HepG2 (cell line): ENCODE results near the gene LCAT. TPM values are rescaled to one million over a fixed set of nuclear protein-coding genes. Genes with fewer than 3 reads are reported as not detected.
A peak's percentile ranks its signal among the peaks of the same experiment; 100 is the strongest.

ENCODE experiments used
- ATAC-seq: fragments of 200-7000 bp; cut with Tn5 transposase; 3 replicates; pipeline ENCODE4 v1.9.1; 2020; ENCODE audit warnings: mild to moderate bottlenecking, moderate library complexity
- BruUV-seq: library from RNA; stranded (reverse); fragments of 400-500 nt; replicated peaks from 2 replicates; lab custom pipeline; 2021; lab: Mats Ljungman, UMichigan
- CTCF ChIA-PET: fragments of 300-600 bp; formaldehyde crosslinking; extraction: SDS; loops from one replicate; lab custom pipeline; 2021; ENCODE audit warnings: low total read pairs, inconsistent platforms, low intra/inter-chr PET ratio; lab: Yijun Ruan, JAX
- POLR2A ChIA-PET: fragments of 350-600 bp; sonication (Branson Sonifier 250); formaldehyde crosslinking; loops from one replicate; lab custom pipeline; 2020; ENCODE audit warnings: antibody characterized with exemption, inconsistent platforms; lab: Yijun Ruan, JAX
- DNase-seq: peaks from one replicate; pipeline ENCODE4 v3.0.0-alpha.2; 2015; ENCODE audit warnings: low spot score
- FAIRE-seq: peaks from 3 replicates; lab custom pipeline; 2011; peaks lifted over from hg19 to GRCh38; lab: Jason Lieb, UNC
- H2AFZ ChIP-seq: one replicate; pipeline ENCODE4 v1.6.1; 2011; ENCODE audit warnings: low read length, inconsistent platforms
- H3K27ac ChIP-seq: fragments of 300-600 bp; 3 replicates; pipeline ENCODE4 v1.8.0; 2011; ENCODE audit warnings: mixed run types, mild to moderate bottlenecking, mixed read lengths, low read length, inconsistent platforms; ENCODE audit not compliant: insufficient read depth; ENCODE audit errors: extremely low read length
- H3K27me3 ChIP-seq, 2 experiments: fragments of 200-600 bp in 1 of 2; 2 replicates in 1 of 2; 3 replicates in 1 of 2; pipeline versions ENCODE4 v1.6.0 to v1.8.0; 2011; ENCODE audit warnings: low read length in 2 of 2, mild to moderate bottlenecking in 2 of 2, moderate library complexity in 2 of 2, inconsistent platforms in 1 of 2; ENCODE audit not compliant: insufficient read depth in 2 of 2, control insufficient read depth in 1 of 2
- H3K36me3 ChIP-seq, 2 experiments: fragments of 200-600 bp in 1 of 2; replicated peaks in 1 of 2; 2 replicates in 1 of 2; 3 replicates in 1 of 2; pipeline versions ENCODE4 v1.5.1 to v1.8.0; 2011; ENCODE audit warnings: low read length in 2 of 2, inconsistent platforms in 1 of 2; ENCODE audit not compliant: insufficient read depth in 2 of 2, control insufficient read depth in 1 of 2
- H3K4me1 ChIP-seq: 2 replicates; pipeline ENCODE4 v1.5.1; 2012; ENCODE audit warnings: low read length, inconsistent platforms; ENCODE audit not compliant: insufficient read depth
- H3K4me2 ChIP-seq: 2 replicates; pipeline ENCODE4 v1.6.0; 2011; ENCODE audit warnings: low read depth, low read length, inconsistent platforms
- H3K4me3 ChIP-seq, 3 experiments: fragments of 200-600 bp in 1 of 3; sonication (generic), shearing (Covaris generic) in 1 of 3; replicated peaks in 1 of 3; 2 replicates each; pipeline ENCODE4 v1.5.1; 2011 to 2016; ENCODE audit warnings: low read length in 3 of 3, inconsistent platforms in 2 of 3, low read depth in 2 of 3, mild to moderate bottlenecking in 2 of 3, control low read depth in 1 of 3, mixed read lengths in 1 of 3; ENCODE audit not compliant: insufficient read depth in 1 of 3
- H3K79me2 ChIP-seq: one replicate; pipeline ENCODE4 v1.6.1; 2011; ENCODE audit warnings: low read length, inconsistent platforms; ENCODE audit not compliant: insufficient read depth
- H3K9ac ChIP-seq: 2 replicates; pipeline ENCODE4 v1.6.0; 2011; ENCODE audit warnings: mild to moderate bottlenecking, low read depth, low read length, inconsistent platforms; ENCODE audit not compliant: insufficient read depth
- H3K9me3 ChIP-seq: 2 replicates; pipeline ENCODE4 v1.5.1; 2012; ENCODE audit warnings: mild to moderate bottlenecking, low read length
- H4K20me1 ChIP-seq: 2 replicates; pipeline ENCODE4 v1.6.0; 2011; ENCODE audit warnings: inconsistent platforms, mild to moderate bottlenecking, low read length, moderate library complexity; ENCODE audit not compliant: insufficient read depth
- ARID3A ChIP-seq: IDR thresholded peaks from 2 replicates; pipeline ENCODE4 v1.6.1; 2012; ENCODE audit warnings: low read depth, low read length, improper control_type of control experiment
- CEBPB ChIP-seq: IDR thresholded peaks from 2 replicates; pipeline ENCODE4 v1.6.1; 2011; ENCODE audit warnings: low read depth, low read length, improper control_type of control experiment, borderline replicate concordance
- CEBPG ChIP-seq: IDR thresholded peaks from 2 replicates; pipeline ENCODE4 v1.6.1; 2016
- FOXP1 ChIP-seq, 2 experiments: fragments of 450-650 bp in 1 of 2; IDR thresholded peaks; 2 replicates each; pipeline ENCODE4 v1.6.1; 2017 to 2018; ENCODE audit warnings: antibody characterized with exemption in 1 of 2
- HNF4A ChIP-seq: sonication (generic); formaldehyde crosslinking; IDR thresholded peaks from 2 replicates; pipeline ENCODE4 v1.4.0; 2020; ENCODE audit warnings: missing genetic modification reagents
- LBX2 ChIP-seq: sonication (generic); formaldehyde crosslinking; IDR thresholded peaks from 2 replicates; pipeline ENCODE4 v1.5.0; 2020; ENCODE audit warnings: missing genetic modification reagents, mild to moderate bottlenecking, borderline replicate concordance
- SP5 ChIP-seq: IDR thresholded peaks from 2 replicates; pipeline ENCODE4 v1.6.1; 2016; ENCODE audit warnings: low read depth, borderline replicate concordance
- ZFP90 ChIP-seq: sonication (generic); formaldehyde crosslinking; IDR thresholded peaks from 2 replicates; pipeline ENCODE4 v1.8.0; 2022; ENCODE audit warnings: missing genetic modification reagents, mild to moderate bottlenecking, inconsistent platforms, borderline replicate concordance
- ZMYM3 ChIP-seq: sonication (generic); formaldehyde crosslinking; IDR thresholded peaks from 2 replicates; pipeline ENCODE4 v1.5.1; 2020; ENCODE audit warnings: mild to moderate bottlenecking, missing genetic modification reagents
- ZNF30 ChIP-seq: sonication (generic); formaldehyde crosslinking; IDR thresholded peaks from 2 replicates; pipeline ENCODE4 v1.5.0; 2020; ENCODE audit warnings: mild to moderate bottlenecking, missing genetic modification reagents
- ZNF460 ChIP-seq: sonication (generic); formaldehyde crosslinking; IDR thresholded peaks from 2 replicates; pipeline ENCODE4 v1.5.1; 2020; ENCODE audit warnings: missing genetic modification reagents, mild to moderate bottlenecking, borderline replicate concordance
- ZNF549 ChIP-seq: sonication (generic); formaldehyde crosslinking; IDR thresholded peaks from 2 replicates; pipeline ENCODE4 v1.5.0; 2020; ENCODE audit warnings: missing genetic modification reagents
- ZNF652 ChIP-seq: IDR thresholded peaks from 2 replicates; pipeline ENCODE4 v1.6.1; 2016; ENCODE audit warnings: low read depth, borderline replicate concordance
- ZNF770 ChIP-seq: sonication (generic); formaldehyde crosslinking; IDR thresholded peaks from 2 replicates; pipeline ENCODE4 v1.5.0; 2020; ENCODE audit warnings: mild to moderate bottlenecking, missing genetic modification reagents
- WGBS: methylation state at CpG from one replicate; pipeline ENCODE4 v1.1.6; 2017; ENCODE audit warnings: low lambda C conversion rate; 5-methylcytosine and 5-hydroxymethylcytosine counted together
- in situ Hi-C: cut with HindIII; loops from 2 replicates; pipeline ENCODE4 v1.10.0; 2017; ENCODE audit warnings: low pct_unique_long_range_greater_than_20kb; ENCODE audit not compliant: extremely low pct_ligation_motif_present
- intact Hi-C: fragments of 100-400 bp; cut with micrococcal nuclease; formaldehyde crosslinking; loops from one replicate; pipeline ENCODE4 v1.10.0; 2022; ENCODE audit not compliant: unreplicated experiment
- polyA plus RNA-seq, 8 experiments: library from polyadenylated mRNA; depleted of rRNA in 3 of 8; stranded (reverse) in 7 of 8; unstranded in 1 of 8; fragments of >200 nt; fragmentation: Illumina TruSeq in 4 of 8; extraction: Trizol in 4 of 8; gene quantifications; 2 replicates each; pipeline versions ENCODE4 v1.2.1 to v1.2.3, GENCODE V29; 2011 to 2016; ENCODE audit warnings: low read depth in 4 of 8, missing spikeins in 1 of 8, mixed read lengths in 1 of 8; ENCODE audit not compliant: insufficient read depth in 1 of 8
- total RNA-seq, 5 experiments: library from RNA; depleted of rRNA; stranded (reverse); fragments of >200 nt; fragmentation: Illumina TruSeq; extraction: Trizol; gene quantifications; 2 replicates each; pipeline ENCODE4 v1.2.3, GENCODE V29; 2016; ENCODE audit warnings: low read depth in 1 of 5

Gene LCAT
- total and polyA plus RNA-seq, 2 of the 13 experiments (the other 11 are each of a cell fraction or from before 2014, with no cell fraction given): 36.1 to 38.9 TPM

GRCh38 chr16:67986949-67987348 is 43.0 kb upstream of the LCAT start:
- in situ Hi-C loops (no loop called here), intact Hi-C loops (no loop called here)
- ChIA-PET POLR2A (interaction anchor here (1.0 to 4.8 kb wide), 11 partner anchors 10 to 249 kb away, joined by 3 to 29 read pairs (median 11); partner anchors contain the start of genes DDX28, DPEP2, DUS2 and ESRP2), CTCF (no interaction called here)
- H3K27ac ChIP-seq: no peak overlapping the region
- peak overlapping the region; percentile 24 to 61 (median 30); a peak in 4 of 6 replicates for H3K4me3 ChIP-seq
- DNase-seq (no peak), ATAC-seq (peak; percentile 15), FAIRE-seq (no peak)
- H2AFZ ChIP-seq: peak overlapping the region; percentile 86
- no peaks in the 10 kb centered on the region for H3K36me3 ChIP-seq
- H4K20me1 ChIP-seq: no peaks in the 10 kb centered on the region
- H3K4me1 ChIP-seq: peaks cover 59% of the 10 kb centered on the region
- peak overlapping the region; percentile 85 for H3K4me2 ChIP-seq
- peak overlapping the region; percentile 59 for H3K9ac ChIP-seq
- TF ChIP-seq ZNF549 (CRISPR knock-in tag): no peak
- no peak for TF ChIP-seq ARID3A
- TF ChIP-seq SP5 (CRISPR knock-in tag): no peak
- 0 out of 2 replicates have a peak, but pooled peaks have one; percentile 10 for TF ChIP-seq HNF4A (CRISPR knock-in tag)
- 0 out of 2 replicates have a peak, but pooled peaks have one; percentile 12 for TF ChIP-seq ZFP90
- no peak for TF ChIP-seq ZNF652 (CRISPR knock-in tag)
- peak; percentile 90 for TF ChIP-seq ZNF460 (CRISPR knock-in tag)
- peak; percentile 11; the same call in 1 of the 2 replicates for TF ChIP-seq CEBPB
- TF ChIP-seq ZNF770 (CRISPR knock-in tag): no peak
- peak; percentile 16; the same call in 1 of the 2 replicates for TF ChIP-seq CEBPG (CRISPR knock-in tag)
- no peak for TF ChIP-seq FOXP1 (IDR thresholded peaks at IDR 0.05)
- peak; percentile 11; the same call in 1 of the 2 replicates for TF ChIP-seq FOXP1 (CRISPR knock-in tag; IDR thresholded peaks at IDR 0.05)
- TF ChIP-seq ZNF30 (CRISPR knock-in tag): no peak
- TF ChIP-seq ZMYM3: no peak
- TF ChIP-seq LBX2: no peak
- no peaks in the 10 kb centered on the region for H3K79me2 ChIP-seq
- peaks cover 2 to 12% of the 10 kb centered on the region in 2 experiments; a peak in 4 of 5 replicates for H3K27me3 ChIP-seq
- WGBS: 35% methylated on average over 5 of the region's 5 CpGs
- no peaks in the 10 kb centered on the region for H3K9me3 ChIP-seq
- BruUV-seq: no TSS peak
